ENCODE measurements around the gene ZFPM1. TPM values are rescaled to one million over a fixed set of nuclear protein-coding genes. Genes with fewer than 3 reads are reported as not detected.
A peak's percentile ranks its signal among the peaks of the same experiment; 100 is the strongest.

Gene ZFPM1
- total RNA-seq, 1 donor from 2014 or later: 1.2 TPM

DNA sequence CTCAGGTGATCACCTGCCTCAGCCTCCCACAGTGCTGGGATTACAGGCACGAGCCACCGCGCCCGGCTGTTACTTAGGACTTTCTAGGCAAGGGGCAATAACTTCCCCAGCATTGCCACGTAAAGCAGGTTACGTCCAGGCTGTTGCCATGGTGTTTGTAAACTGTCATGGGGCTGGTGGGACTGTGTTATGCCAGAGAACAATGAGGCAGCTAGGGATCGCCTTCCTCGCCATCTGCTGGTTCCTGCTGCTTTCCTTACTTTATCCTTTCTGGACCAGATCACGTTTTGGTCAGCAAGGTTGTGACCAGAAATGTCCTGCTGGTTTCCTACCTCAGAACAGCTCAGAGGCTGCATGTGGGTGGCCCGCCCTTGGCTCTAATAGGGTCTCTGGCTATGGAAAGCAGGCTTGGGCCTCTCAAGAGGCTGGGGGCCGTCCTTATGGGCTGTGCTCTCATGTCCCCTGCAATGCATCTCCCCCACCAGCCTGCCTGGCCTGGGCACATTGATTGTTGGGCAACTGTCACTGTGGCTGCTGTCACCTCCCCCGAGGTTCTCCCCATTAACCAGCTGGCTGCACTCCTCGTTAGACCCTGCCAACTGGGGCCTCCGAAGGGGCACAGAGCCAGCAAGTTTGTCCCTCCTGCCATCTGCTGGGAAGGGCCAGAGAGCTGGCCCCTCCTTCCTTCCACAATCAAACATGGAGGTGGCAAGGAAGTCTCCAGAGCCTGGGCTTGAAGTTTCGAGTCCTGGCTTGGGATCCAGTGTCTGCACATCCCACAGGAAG is 88.9 kb downstream of the ZFPM1 start:
- no peak for DNase-seq

DNA sequence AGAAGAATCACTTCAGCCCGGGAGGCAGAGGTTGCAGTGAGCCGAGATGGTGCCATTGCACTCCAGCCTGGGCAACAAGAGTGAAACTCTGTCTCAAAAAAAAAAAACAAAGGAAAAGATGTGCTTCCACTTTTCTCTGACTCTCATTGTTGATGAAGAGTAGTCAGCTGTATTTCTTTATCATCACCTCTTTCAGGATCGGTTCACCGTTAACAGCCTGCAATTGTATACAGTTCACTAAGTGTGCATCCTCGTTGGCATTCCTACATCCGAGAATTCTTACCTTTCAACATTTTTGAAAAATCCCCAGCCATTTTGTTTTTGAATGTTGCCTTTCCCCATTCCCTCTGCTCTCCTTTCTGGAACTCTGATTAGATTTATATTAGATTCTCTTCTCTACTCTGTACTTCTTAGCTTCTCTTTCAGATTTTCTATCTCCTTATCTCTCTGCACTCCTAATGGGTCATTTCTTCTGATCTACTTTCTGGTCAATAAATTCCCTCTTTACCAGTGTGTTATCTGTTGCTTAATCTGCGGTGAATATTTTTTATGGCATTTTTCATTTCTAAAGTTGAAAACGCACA is 90.2 kb downstream of the ZFPM1 start:
- DNase-seq: no peak

DNA sequence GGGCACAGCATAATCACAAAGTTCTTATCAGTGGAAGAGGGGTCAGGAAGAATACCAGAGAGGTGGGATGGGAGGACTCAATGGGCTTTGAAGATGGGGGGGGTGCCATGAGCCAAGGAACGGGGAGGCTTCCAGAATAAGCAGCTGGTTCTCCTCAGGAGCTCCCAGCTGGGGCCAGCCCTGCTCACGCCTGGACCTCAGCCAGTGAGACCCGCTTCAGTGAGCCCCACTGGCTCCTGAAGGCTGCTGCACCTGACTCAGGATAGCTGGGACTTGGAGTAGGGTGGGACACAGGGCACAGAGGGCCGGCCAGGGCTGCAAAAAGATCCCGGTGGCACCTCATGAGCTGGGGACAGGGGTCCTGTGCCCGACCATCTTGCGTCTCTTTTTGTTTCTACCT is 92.7 kb downstream of the ZFPM1 start:
- no peak for DNase-seq

DNA sequence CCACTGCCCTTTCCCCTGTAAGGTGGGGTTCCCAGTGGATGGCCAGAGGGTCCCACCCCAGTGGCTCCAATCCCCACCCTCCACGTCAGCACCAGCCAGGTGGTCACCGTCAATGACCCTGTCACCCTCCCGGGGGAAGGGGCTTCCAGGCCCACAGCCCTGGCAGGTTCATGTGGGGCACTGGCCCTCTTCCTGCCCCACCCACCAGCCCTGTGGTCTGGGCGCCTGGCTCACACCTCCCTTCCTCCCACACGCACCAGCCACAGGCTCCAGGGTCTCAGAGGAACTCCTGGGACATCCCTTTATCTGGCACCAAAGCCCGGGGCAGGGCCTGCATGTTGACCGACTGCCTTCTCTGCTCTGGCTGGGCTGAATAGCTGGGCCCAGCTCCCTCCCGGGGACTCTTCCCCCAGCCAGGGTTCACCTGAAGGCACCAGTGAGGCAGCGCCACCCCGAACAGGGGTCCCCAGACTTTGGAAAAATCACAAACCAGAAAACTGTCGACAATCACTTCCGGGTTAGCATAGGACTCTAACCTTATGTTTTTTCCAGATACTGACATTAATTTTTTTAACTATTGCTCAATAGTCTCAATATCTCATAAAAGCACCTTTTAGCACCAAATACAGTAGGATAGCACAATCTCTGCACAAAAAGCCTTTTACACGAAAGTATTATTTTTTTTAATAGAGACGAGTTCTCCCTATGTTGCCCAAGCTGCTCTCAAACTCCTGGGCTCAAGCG is 95.2 kb downstream of the ZFPM1 start:
- no peak for DNase-seq

DNA sequence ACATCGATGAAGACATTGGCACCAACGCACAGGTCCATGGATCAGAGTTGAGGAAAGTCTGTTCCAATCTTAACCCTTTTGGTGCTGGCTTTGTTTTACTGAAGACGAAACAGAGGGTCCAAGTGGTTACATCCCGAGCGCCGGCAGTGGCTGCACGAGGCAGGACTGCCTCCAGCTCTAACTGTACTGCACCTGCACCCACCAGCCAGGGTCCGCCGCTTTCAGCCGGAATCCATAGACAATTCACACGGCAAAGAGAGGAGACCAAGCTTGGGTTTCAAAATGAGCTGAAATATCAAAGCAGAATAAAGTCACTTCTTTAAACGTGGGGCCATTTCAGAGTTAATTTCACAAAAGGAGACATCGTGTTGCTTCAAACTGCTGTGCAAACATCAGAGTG is 95.9 kb downstream of the ZFPM1 start:
- no peak for DNase-seq

DNA sequence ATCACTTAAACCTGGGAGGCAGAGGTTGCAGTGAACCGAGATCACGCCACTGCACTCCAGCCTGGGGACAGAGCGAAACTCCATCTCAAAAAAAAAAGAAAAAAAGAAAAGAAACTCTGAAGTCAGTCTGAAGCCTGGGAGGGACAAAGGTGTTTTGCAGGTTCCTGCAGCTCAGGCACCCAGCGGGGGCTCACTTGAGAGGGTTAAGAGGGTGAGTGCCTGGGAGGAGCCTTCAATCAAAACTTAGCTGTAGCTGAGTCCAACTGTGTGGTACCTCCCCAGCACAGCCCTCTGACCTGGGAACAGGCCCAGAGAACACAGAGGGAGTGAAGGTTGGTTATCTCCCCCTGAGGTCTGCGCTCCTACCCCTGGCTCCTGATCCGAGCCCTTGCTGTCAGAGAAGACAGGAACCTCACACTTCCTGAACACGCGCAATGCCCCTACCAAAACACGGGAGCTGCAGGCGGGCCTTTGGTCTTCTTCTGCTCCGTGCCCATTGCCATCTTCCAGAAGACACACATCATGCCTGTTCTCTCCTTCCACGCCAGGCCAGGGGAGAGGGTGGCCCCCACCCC is 96.7 kb downstream of the ZFPM1 start:
- no peak for DNase-seq

DNA sequence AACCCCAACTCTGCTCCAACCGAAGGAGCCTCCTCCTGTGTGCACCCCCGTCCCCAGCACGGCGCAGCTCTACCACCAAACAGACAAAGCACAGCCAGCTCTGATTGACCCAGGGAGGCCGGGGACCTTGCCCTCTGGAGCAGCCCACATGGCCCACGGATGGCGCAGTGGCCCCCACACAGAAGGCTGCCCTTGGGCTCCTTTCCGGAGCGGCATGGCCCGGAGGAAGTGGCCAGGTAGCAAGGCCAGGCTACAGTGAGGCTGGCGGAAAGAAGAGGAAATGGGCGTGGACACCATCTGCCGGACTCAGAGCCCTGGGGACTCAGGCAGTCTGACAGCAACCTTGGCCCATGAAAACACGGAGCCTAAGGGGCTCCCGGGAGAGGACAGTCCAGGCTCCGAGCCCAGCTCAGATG is 97.2 kb downstream of the ZFPM1 start:
- no peak for DNase-seq

DNA sequence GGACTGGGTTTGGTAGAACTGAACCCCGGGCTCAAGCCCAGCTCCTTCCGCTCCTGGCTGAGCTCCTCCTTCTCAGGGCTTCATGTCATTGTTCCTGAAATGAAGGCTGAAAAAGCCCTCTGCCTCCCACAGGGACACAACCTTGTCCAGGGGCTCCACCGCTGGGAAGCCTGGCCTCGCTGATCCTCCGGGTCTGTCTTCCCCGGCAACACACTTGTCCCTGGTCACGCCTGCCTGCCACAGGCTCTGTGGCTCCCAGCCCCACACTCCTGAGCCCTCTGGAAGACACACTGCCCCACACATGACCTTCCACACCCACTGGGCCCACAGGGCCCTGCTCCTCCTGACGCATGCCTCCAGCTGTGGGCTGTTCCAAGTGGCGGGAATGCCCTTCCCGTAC is 99.1 kb downstream of the ZFPM1 start:
- DNase-seq: no peak

DNA sequence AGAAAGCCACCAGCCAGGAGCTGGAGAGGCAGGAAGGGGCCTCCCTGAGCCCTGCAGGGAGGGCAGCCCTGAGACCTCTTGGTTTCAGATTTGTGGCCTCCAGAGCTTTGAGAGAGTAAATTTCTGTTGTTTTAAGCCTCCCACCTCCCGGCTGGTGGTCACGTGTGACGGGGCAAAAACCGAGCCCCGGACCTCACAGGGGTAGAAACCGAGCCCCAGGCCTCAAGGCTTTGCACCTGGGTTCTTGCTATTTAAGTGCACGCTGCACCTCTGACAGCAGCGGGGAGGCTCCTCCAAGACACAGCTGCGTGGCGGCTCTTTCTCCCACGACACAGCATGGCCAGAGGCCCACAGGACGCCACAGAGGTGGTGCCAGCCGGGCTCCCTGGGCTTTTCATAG is 99.7 kb downstream of the ZFPM1 start:
- DNase-seq: no peak

DNA sequence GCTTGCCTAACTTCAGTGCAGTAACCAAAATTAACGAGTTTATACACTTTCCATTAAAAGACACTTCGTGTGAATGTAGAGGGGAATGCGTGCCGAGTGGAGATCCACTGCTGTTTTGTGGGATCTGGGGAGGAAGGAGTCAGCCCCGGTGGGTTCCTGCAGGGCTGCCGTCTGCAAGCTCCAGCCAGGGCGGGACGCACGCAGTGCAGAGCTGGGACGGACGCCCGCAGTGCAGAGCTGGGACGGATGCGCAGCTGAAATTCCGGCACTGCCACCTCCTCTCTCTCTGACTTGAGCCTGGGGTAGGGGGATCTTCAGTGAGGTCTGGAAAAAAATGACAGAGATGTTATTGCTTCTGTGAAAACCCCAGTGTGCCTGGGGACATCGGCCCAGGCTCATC is 100.7 kb downstream of the ZFPM1 start:
- DNase-seq: no peak

DNA sequence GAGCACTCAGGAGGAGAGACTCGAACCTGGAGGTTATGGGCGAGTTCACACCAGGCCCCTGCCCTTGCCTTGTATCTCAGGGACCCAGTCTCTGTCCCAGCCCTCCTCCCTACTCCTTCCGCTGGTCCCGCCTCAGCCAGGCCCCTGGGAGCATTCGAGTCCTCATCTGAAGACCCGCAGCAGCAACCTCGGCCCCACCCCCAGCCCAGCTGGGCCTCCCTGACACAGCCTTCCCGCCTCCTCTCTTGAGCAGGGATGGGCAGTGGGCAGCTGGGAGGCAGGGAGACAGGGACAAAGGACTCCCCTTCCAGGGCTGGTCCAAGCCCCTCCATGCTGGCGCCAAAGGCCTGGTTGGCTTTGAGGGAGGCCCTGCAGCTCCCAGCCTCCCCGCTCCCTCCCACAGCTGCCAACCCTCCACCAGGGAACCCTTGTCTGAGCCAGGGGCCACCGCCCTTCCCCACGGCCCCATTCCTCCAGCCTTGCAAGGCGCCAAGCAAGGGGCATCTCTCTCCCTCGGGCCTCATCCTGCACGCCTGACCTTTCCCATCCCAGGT is 101.7 kb downstream of the ZFPM1 start:
- no peak for DNase-seq

DNA sequence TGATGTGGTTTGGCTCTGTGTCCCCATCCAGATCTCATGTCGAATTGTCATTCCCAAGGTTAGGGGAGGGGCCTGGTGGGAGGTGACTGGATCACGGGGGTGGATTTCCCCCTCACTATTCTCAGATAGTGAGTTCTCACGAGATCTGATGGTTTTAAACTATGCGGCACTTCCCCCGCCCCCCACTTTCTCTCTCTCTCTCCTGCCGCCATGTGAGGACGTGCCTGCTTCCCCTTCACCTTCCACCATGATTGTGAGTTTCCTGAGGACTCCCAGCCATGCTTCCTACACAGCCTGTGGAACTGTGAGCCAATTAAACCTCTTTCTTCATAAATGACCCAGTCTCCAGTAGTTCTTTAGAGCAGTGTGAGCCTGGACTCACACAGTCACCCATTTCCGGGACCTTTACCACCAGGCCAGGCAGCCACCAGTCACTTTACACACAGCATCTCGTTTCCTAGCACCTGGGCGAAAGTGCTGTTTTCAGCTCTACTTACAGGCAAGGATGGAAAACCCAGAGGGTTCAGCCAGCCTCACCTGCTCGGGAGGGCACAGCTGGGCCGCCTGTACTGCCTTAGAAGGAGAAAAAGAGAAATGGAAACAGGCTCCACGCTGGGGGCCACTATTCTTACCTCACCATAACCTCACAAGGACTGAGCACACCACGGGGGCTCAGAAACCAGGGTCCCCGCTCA is 103.4 kb downstream of the ZFPM1 start:
- no peak for DNase-seq

DNA sequence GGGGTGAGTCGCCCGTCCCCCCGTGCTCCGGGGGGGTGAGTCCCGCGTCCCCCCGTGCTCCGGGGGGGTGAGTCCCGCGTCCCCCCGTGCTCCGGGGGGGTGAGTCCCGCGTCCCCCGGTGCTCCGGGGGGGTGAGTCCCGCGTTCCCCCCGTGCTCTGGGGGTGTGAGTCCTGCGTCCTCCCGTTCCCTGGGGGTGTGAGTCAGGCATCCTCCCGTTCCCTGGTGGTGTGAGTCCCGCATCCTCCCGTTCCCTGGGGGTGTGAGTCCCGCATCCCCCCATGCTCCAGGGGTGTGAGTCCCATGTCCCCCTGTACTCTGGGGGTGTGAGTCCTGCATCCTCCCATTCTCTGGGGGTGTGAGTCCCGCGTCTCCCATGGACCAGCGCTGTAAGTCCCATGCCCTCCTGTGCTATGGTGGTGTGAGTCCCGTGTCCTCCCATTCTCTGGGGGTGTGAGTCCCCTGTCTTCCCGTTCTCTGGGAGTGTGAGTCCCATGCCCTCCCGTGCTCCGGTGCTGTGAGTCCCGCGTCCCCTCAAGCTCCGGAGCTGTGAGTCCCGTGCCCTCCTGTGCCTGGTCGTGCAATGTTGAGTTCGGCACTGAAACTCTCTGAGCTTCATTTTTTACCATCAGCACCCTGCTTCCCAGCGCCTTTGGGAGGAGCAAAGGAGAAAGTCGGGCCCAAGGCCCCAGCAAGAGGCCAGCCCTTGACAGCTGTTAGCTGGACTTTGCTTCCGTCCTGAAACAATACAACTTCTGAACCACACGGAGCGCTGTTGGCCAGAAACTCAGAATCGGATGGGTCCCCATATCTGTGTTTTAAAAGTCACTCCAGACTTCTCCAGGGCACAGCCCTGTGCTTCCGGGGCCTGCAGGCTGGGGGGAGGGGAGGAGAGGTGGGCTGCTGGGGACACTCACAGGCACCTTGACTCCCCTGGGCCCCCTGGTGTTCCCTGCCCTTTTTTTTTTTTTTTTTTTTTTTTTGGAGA is 105.7 kb downstream of the ZFPM1 start:
- no peak for DNase-seq

DNA sequence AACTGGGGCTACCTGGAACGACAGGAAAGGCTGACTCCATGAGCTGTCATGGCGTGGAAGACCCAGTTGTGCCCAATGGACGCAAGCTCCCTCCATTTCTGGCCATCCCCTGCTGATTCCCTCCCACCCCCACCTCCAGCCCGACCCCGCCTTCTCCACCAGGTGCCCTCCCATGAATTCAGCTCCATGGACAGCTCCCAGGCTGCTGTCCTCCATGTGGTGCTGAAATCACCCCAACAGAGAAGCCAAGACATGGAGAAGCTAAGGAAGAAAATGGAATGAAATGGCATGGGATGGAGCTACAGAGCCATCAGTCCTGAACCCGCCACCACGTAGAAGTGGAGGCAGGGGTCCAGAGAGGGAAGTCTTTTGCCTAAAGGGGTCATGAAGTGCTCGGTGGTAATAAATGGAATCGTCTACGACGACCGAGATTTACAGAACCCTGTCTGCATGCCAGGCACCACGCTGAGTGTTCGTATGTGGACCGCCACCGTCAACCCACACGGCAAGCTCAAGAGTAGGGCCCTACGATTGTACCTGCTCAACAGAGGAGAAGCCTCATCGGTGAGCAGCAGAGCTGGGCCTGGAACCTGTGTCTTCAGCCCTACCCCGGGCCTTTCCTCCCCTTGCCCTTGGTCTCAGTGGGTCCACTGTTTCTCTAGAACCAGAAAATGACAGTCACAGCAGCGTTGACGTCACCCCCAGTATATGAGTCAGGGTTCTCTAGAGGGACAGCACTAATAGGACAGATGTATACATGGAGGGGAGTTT is 107.8 kb downstream of the ZFPM1 start:
- no peak for DNase-seq

DNA sequence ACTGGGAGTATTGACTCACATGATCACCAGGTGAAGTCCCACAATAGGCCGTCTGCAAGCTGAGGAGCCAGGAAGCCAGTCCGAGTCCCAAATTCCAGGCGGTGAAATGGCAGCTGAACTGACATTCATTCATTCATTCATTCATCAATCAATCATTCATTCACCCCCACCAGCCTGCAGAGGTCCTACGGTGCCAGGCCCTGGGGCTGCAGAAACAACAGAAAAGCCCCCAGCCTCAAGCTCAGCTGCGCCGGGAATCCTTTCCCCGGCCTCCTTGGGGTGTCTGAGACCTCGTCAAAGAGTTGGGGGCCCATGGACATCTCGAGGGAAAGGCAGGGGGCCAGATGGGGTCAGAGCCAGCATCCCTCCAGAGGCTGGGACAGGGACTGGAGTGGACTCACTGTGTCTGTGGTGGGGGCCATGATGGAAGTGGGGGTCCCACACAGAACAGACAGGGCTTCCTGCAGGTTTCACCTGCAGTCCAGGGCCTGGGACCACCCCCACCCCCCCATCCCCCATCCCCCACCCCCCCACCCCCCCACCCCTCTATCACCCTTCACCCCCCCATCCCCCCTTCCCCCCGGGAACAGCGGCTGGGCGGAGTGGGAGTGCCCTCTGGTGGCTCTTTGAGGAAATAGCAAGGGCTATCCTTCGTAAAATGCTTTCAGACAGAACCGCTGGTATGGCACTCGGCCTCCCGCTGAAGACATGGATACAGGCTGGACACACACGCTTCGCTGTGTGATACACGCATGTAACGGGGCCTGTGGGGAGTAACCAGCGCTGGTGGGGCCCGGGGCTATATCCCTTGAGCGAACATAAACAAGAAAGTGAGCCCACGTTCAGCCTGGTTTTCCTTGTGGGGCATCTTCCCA is 108.6 kb downstream of the ZFPM1 start:
- peak; percentile 41 for DNase-seq

DNA sequence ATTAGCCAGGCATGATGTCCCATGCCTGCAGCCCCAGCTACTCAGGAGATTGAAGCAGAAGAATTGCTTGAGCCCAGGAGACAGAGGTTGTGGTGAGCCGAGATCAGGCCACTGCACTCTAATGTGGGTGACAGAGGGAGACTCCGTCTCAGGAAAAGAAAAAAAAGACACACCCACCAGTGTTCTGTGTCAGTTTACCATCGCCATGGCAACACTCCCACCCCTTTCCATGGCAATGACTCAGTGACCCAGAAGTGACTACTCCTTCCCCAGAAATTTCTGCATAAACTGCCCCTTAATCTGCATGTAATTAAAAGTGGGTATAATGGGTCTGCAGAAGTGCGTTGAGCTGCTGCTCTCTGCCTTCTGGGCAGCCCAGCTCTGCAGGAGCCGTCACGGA is 113.1 kb downstream of the ZFPM1 start:
- no peak for DNase-seq

DNA sequence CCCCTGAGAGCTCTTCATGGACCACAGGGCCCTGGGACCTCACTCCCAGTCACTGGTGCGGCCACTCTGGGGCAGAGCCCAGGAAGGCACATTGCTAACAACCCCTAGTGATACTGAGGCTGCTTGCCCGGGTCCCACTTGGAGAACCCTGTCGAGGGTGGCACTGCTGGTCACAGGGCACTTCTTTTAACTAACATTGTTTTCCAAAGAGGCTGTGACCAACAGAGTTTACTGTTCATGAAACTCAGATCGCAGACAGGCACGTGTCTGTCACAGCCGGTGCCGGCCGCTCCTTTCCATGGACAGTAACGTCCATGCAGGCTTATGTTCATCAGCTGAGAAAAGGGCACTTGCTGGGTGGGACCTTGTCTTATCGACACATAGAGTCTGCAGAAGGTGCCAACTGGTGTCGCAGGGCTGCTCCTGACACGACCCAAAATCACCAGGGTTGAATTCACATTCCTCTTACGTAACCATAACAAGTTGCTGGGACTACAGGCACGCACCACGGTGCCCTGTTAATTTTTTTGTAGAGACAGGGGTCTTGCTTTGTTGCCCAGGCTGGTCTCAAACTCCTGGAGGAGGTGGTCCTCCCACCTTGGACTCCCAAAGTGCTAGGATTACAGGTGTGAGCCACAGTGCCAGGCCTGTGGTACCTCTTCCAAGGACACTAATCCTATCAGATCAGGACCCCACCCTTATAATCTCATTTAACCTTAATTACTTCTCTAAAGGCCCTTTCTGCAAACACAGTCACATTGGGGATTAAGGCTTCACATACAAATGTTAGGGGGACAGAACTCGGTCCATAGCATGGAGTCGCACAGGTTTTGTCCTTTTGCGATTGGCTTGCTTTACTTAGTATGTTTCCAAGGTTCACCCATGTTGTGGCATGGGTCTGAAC is 115.9 kb downstream of the ZFPM1 start:
- DNase-seq: no peak

DNA sequence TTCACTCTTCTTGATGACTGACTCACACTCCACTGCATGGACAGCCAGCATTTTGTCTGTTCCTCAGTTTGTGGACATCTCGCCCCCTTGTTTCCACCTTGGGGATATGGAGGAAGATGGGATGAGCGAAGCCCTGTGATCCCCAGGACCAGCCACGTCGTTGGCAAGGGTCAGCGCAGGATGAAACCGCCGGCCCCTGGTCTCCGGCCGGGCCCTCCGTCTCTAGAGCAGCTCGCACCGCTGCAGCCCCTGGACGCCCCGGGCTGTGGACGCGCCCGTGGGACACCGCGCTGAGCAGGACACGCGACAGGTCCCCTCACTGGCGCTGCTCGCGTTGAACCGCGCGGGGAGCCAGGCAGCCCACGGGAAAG is 116.5 kb downstream of the ZFPM1 start:
- no peak for DNase-seq
